Measurements from ENCODE around the gene ASB9.

The ASB9 gene

DNA sequence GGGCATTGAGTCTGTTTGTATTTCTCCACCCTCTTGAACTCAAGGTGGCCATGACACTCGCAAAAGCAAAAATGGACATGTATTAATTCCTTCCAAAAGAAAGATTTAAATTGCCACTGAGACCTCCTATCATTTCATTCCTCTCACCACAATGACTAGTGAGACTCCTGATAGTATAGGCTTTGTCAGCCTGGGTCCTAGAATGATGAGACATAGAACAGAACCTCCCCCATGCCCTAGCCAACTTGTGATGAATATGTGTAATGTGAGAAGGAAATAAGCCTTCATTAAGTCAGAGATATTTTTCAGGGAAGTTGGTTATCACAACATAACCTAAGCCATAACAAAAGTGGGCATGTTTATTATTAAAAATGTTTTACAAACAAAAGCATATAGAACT lies 62.5 kb downstream of the ASB9 start:
- no peaks in the 10 kb centered on the region for H4K20me1 ChIP-seq (ENCODE audit: insufficient read depth, low read length)
- H3K36me3 ChIP-seq (replicated peaks; ENCODE audit: insufficient read depth, low read length): no peaks in the 10 kb centered on the region
- no peaks in the 10 kb centered on the region for H3K9me3 ChIP-seq (replicated peaks; ENCODE audit: insufficient read depth, low read length)
- H3K79me2 ChIP-seq (ENCODE audit: low read length): no peaks in the 10 kb centered on the region
- H3K4me1 ChIP-seq (ENCODE audit: low read length): peaks cover 10% of the 10 kb centered on the region
- no peak overlapping the region for H3K27ac ChIP-seq (ENCODE audit: low read length)
- no peaks in the 10 kb centered on the region for H3K27me3 ChIP-seq (replicated peaks; ENCODE audit: insufficient read depth, low read length)
- TF ChIP-seq, protein P1, sequence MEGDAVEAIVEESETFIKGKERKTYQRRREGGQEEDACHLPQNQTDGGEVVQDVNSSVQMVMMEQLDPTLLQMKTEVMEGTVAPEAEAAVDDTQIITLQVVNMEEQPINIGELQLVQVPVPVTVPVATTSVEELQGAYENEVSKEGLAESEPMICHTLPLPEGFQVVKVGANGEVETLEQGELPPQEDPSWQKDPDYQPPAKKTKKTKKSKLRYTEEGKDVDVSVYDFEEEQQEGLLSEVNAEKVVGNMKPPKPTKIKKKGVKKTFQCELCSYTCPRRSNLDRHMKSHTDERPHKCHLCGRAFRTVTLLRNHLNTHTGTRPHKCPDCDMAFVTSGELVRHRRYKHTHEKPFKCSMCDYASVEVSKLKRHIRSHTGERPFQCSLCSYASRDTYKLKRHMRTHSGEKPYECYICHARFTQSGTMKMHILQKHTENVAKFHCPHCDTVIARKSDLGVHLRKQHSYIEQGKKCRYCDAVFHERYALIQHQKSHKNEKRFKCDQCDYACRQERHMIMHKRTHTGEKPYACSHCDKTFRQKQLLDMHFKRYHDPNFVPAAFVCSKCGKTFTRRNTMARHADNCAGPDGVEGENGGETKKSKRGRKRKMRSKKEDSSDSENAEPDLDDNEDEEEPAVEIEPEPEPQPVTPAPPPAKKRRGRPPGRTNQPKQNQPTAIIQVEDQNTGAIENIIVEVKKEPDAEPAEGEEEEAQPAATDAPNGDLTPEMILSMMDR (IDR thresholded peaks at IDR 0.05; ENCODE audit: low read length): no peak
- TF ChIP-seq EZH2phosphoT487 (IDR thresholded peaks at IDR 0.05; ENCODE audit: low read length): no peak
- TF ChIP-seq EZH2 (optimal IDR thresholded peaks at IDR 0.05; ENCODE audit: low read depth, low read length): no peak
- H3K4me2 ChIP-seq (ENCODE audit: low read depth, low read length): no peak overlapping the region
- no peak overlapping the region for H3K4me3 ChIP-seq (ENCODE audit: low read length)
- no peak overlapping the region for H2AFZ ChIP-seq (ENCODE audit: low read length)
- H3K9me2 ChIP-seq (replicated peaks; ENCODE audit: insufficient read depth, low read length): no peaks in the 10 kb centered on the region
- no peak overlapping the region for H3K9ac ChIP-seq (ENCODE audit: low read length)
- H3F3A ChIP-seq (ENCODE audit: insufficient read depth, low read length): no peaks in the 10 kb centered on the region
- no peak for DNase-seq

DNA sequence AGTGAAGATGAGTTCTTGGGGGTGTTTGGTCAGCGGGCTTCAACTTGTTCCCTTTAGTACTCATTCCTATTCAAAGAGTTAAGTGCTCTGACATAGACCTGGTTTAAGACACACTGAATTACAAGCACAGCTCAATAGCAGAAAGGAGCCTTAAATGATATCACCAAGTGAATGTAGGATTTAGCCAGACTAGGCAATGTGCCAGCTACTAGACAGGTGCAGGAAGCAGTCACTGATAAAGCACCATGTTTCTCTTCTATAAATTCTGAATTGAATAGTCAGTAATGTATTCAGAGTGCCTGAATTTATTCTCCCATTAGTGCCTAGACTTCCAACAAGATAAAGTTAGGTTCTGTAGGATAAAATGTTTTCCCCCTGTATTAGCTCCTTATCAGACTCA lies 63.6 kb downstream of the ASB9 start:
- Histone ChIP-seq H3K27ac (ENCODE audit: low read length) (no peak overlapping the region), H3K36me3 (replicated peaks; ENCODE audit: insufficient read depth, low read length) (no peaks in the 10 kb centered on the region)
- no peak for DNase-seq

DNA sequence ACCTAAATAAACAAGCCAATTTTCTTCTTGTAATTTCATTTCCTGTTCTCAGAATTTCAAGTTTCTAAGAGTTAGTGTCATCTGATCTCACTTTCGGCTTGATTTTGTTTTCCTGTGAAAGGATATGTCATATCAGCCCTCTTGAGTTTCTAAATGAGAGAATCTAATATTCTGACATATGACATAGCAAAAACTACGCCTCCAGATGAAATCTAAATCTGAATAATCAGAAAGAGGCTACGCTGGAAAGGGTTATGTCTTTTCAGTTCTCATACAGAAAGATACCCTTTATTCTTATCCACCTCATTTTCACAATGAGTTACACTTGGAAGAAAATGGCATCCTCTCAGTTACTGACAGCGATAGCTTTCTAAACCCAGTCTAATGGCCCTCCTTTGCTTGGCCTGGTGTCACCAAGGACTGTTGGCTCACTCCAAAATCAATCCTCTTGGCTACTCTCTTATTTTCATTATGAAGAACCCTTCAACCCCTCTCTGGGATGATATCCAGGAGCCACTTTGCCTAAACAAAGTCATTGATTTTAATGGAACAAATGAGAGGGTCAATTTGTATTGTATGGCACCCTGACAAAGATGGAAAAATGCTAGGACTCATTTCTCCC lies 65.6 kb downstream of the ASB9 start:
- no peaks in the 10 kb centered on the region for H3K79me2 ChIP-seq (ENCODE audit: low read length)
- no peak for TF ChIP-seq EZH2 (optimal IDR thresholded peaks at IDR 0.05; ENCODE audit: low read depth, low read length)
- TF ChIP-seq, protein P1 (IDR thresholded peaks at IDR 0.05; ENCODE audit: low read length): no peak
- no peak for TF ChIP-seq EZH2phosphoT487 (IDR thresholded peaks at IDR 0.05; ENCODE audit: low read length)
- no peaks in the 10 kb centered on the region for H3K9me2 ChIP-seq (replicated peaks; ENCODE audit: insufficient read depth, low read length)
- H3K9ac ChIP-seq (ENCODE audit: low read length): no peak overlapping the region
- H3K27ac ChIP-seq (ENCODE audit: low read length): no peak overlapping the region
- peaks cover 10% of the 10 kb centered on the region for H3K4me1 ChIP-seq (ENCODE audit: low read length)
- peak; percentile 18 for DNase-seq
- H2AFZ ChIP-seq (ENCODE audit: low read length): no peak overlapping the region
- no peak overlapping the region for H3K4me3 ChIP-seq (ENCODE audit: low read length)
- H3K9me3 ChIP-seq (replicated peaks; ENCODE audit: insufficient read depth, low read length): no peaks in the 10 kb centered on the region
- no peaks in the 10 kb centered on the region for H3F3A ChIP-seq (ENCODE audit: insufficient read depth, low read length)
- H3K36me3 ChIP-seq (replicated peaks; ENCODE audit: insufficient read depth, low read length): no peaks in the 10 kb centered on the region
- H4K20me1 ChIP-seq (ENCODE audit: insufficient read depth, low read length): no peaks in the 10 kb centered on the region
- H3K27me3 ChIP-seq (replicated peaks; ENCODE audit: insufficient read depth, low read length): no peaks in the 10 kb centered on the region
- H3K4me2 ChIP-seq (ENCODE audit: low read depth, low read length): peak overlapping the region; percentile 39; the same call in 1 of the 2 replicates

More for the DNA sequence above, 63.6 kb downstream of the ASB9 start:
- H3K27me3 ChIP-seq (replicated peaks; ENCODE audit: insufficient read depth, low read length): no peaks in the 10 kb centered on the region
- no peaks in the 10 kb centered on the region for H3K79me2 ChIP-seq (ENCODE audit: low read length)
- no peak overlapping the region for H3K9ac ChIP-seq (ENCODE audit: low read length)
- no peaks in the 10 kb centered on the region for H3K9me3 ChIP-seq (replicated peaks; ENCODE audit: insufficient read depth, low read length)
- H2AFZ ChIP-seq (ENCODE audit: low read length): no peak overlapping the region
- no peak for TF ChIP-seq EZH2phosphoT487 (IDR thresholded peaks at IDR 0.05; ENCODE audit: low read length)
- no peak for TF ChIP-seq EZH2 (optimal IDR thresholded peaks at IDR 0.05; ENCODE audit: low read depth, low read length)
- TF ChIP-seq, protein P1 (IDR thresholded peaks at IDR 0.05; ENCODE audit: low read length): no peak
- H3K4me3 ChIP-seq (ENCODE audit: low read length): no peak overlapping the region
- H3F3A ChIP-seq (ENCODE audit: insufficient read depth, low read length): no peaks in the 10 kb centered on the region
- peaks cover 10% of the 10 kb centered on the region for H3K4me1 ChIP-seq (ENCODE audit: low read length)
- H3K4me2 ChIP-seq (ENCODE audit: low read depth, low read length): no peak overlapping the region
- no peaks in the 10 kb centered on the region for H4K20me1 ChIP-seq (ENCODE audit: insufficient read depth, low read length)
- no peaks in the 10 kb centered on the region for H3K9me2 ChIP-seq (replicated peaks; ENCODE audit: insufficient read depth, low read length)

Data from MM.1S (cell line).